Activated CD4-positive, alpha-beta T cell treated with anti-CD3 and anti-CD28 coated beads, Interleukin-2, amount 50 U/mL, for 1 hour (primary cell): ENCODE data around the gene CLECL1.

Experiments
- DNase-seq: peaks from one replicate; pipeline ENCODE4 v3.0.0-alpha.2; 2020

CLECL1 gene

GRCh38 chr12:9732921-9733461 is at the start of gene CLECL1:
CLECL1 (minus strand) TSS chr12:9733097.
- DNase-seq, result no peak

- DNase-seq, result no peak
Observed at GRCh38 chr12:9781360-9781759, 48.5 kb upstream of the CLECL1 start.

- DNase-seq, result no peak
Observed at GRCh38 chr12:9779209-9779608, 46.3 kb upstream of the CLECL1 start.

GRCh38 chr12:9776781-9777180 is 43.9 kb upstream of the CLECL1 start:
- no peak for DNase-seq

- DNase-seq, result no peak
Observed at GRCh38 chr12:9773216-9773877, 40.5 kb upstream of the CLECL1 start.

GRCh38 chr12:9763025-9763424 is 30.1 kb upstream of the CLECL1 start:
- no peak for DNase-seq

GRCh38 chr12:9762369-9762768 is 29.5 kb upstream of the CLECL1 start:
- DNase-seq, result no peak

GRCh38 chr12:9761419-9761781 is 28.5 kb upstream of the CLECL1 start:
- no peak for DNase-seq

- DNase-seq, result peak; percentile 72
Observed at GRCh38 chr12:9760699-9761418, 28.0 kb upstream of the CLECL1 start, which contains the start of gene CD69. CD69 (minus strand) TSS chr12:9760901; CDS start chr12:9760820, 81 bp downstream.

GRCh38 chr12:9760120-9760519 is 27.2 kb upstream of the CLECL1 start:
- no peak for DNase-seq

- no peak for DNase-seq
Observed at GRCh38 chr12:9759694-9760093, 26.8 kb upstream of the CLECL1 start.

- no peak for DNase-seq
Observed at GRCh38 chr12:9758119-9758518, 25.2 kb upstream of the CLECL1 start.

GRCh38 chr12:9757433-9758025 is 24.6 kb upstream of the CLECL1 start:
- DNase-seq, result no peak

- no peak for DNase-seq
Observed at GRCh38 chr12:9756706-9757105, 23.8 kb upstream of the CLECL1 start.

- no peak for DNase-seq
Observed at GRCh38 chr12:9756170-9756569, 23.3 kb upstream of the CLECL1 start.

- DNase-seq, result no peak
Observed at GRCh38 chr12:9755567-9755966, 22.7 kb upstream of the CLECL1 start.

- DNase-seq, result no peak
Observed at GRCh38 chr12:9755035-9755434, 22.1 kb upstream of the CLECL1 start.

- no peak for DNase-seq
Observed at GRCh38 chr12:9754099-9754927, 21.4 kb upstream of the CLECL1 start.

- DNase-seq, result no peak
Observed at GRCh38 chr12:9753498-9753897, 20.6 kb upstream of the CLECL1 start.

- no peak for DNase-seq
Observed at GRCh38 chr12:9753073-9753472, 20.2 kb upstream of the CLECL1 start.

- no peak for DNase-seq
Observed at GRCh38 chr12:9752145-9752933, 19.4 kb upstream of the CLECL1 start.
